Panc1 (cell line): ENCODE measurements around the gene NPSR1. TPM values are rescaled to one million over a fixed set of nuclear protein-coding genes. Genes with fewer than 3 reads are reported as not detected.
"Not testable (repeated sequence)": the region's sequence is repeated elsewhere in the genome, so short reads cannot be mapped to it uniquely, and the experiment has no call there.

Experiments used
- ATAC-seq: fragments of 200-7000 bp; cut with Tn5 transposase; 2 replicates; pipeline ENCODE4 v1.9.1; 2020; ENCODE audit warnings: mild to moderate bottlenecking, moderate library complexity
- BruUV-seq: library from RNA; stranded (reverse); fragments of 400-500 nt; replicated peaks from 2 replicates; lab custom pipeline; 2021; lab: Mats Ljungman, UMichigan
- CTCF ChIA-PET: fragments of 300-600 bp; sonication (Branson Sonifier 250); formaldehyde crosslinking; loops from one replicate; lab custom pipeline; 2022; ENCODE audit warnings: antibody characterized with exemption; lab: Charles Lee
- POLR2A ChIA-PET: fragments of 300-600 bp; sonication (Branson Sonifier 250); formaldehyde crosslinking; loops from one replicate; lab custom pipeline; 2022; ENCODE audit warnings: antibody characterized with exemption; lab: Charles Lee
- DNase-seq: peaks from one replicate; pipeline ENCODE4 v3.0.0-alpha.2; 2010; ENCODE audit warnings: low read depth, low spot score
- H3K27ac ChIP-seq: 2 replicates; pipeline ENCODE4 v1.5.1; 2011; ENCODE audit warnings: mild to moderate bottlenecking, low read length, inconsistent platforms
- H3K27me3 ChIP-seq: fragments of 200-500 bp; sonication (Bioruptor generic); 2 replicates; pipeline ENCODE4 v1.6.0; 2014; ENCODE audit warnings: low read length, inconsistent platforms; ENCODE audit not compliant: control insufficient read depth, insufficient read depth
- H3K36me3 ChIP-seq: fragments of 200-500 bp; sonication (Bioruptor generic); 2 replicates; pipeline ENCODE4 v1.5.1; 2014; ENCODE audit warnings: inconsistent platforms, mild to moderate bottlenecking, low read length, moderate library complexity; ENCODE audit not compliant: control insufficient read depth, insufficient read depth
- H3K4me1 ChIP-seq: 2 replicates; pipeline ENCODE4 v1.5.1; 2011; ENCODE audit warnings: inconsistent platforms, mild to moderate bottlenecking, low read length, moderate library complexity; ENCODE audit not compliant: control insufficient read depth, insufficient read depth
- H3K4me3 ChIP-seq, 2 experiments: 2 replicates each; pipeline ENCODE4 v1.5.1; 2011 to 2012; ENCODE audit warnings: low read depth in 2 of 2, low read length in 2 of 2, mild to moderate bottlenecking in 2 of 2, inconsistent platforms in 1 of 2, moderate library complexity in 1 of 2
- H3K9me3 ChIP-seq: fragments of 200-500 bp; sonication (Bioruptor generic); 2 replicates; pipeline ENCODE4 v1.5.1; 2014; ENCODE audit warnings: low read depth, mild to moderate bottlenecking, inconsistent platforms, low read length, moderate library complexity; ENCODE audit not compliant: control insufficient read depth, insufficient read depth
- CTCF ChIP-seq: fragments of 450-650 bp; IDR thresholded peaks from 2 replicates; pipeline ENCODE4 v1.5.1; 2017; ENCODE audit warnings: mild to moderate bottlenecking
- POLR2AphosphoS5 ChIP-seq: IDR thresholded peaks from 2 replicates; pipeline ENCODE4 v1.6.1; 2012; ENCODE audit warnings: mild to moderate bottlenecking, low read depth, low read length, moderate library complexity
- REST ChIP-seq, 2 experiments: IDR thresholded peaks; 2 replicates each; pipeline ENCODE4 v1.6.1; 2011 to 2012; ENCODE audit warnings: low read depth in 2 of 2, control low read depth in 1 of 2, low read length in 1 of 2, mild to moderate bottlenecking in 1 of 2, moderate library complexity in 1 of 2; ENCODE audit not compliant: insufficient read depth in 1 of 2
- SIN3A ChIP-seq: IDR thresholded peaks from 2 replicates; pipeline ENCODE4 v1.6.1; 2012; ENCODE audit warnings: low read depth, mild to moderate bottlenecking, low read length, moderate library complexity, borderline replicate concordance; ENCODE audit not compliant: insufficient read depth
- TCF7L2 ChIP-seq: IDR thresholded peaks from 2 replicates; pipeline ENCODE4 v1.6.1; 2011; ENCODE audit warnings: mild to moderate bottlenecking, low read depth, low read length, inconsistent platforms
- in situ Hi-C: cut with HindIII; loops from 2 replicates; pipeline ENCODE4 v1.10.0; 2016; ENCODE audit warnings: low sequenced_read_pairs, low pct_unique_long_range_greater_than_20kb
- intact Hi-C: fragments of 100-400 bp; cut with micrococcal nuclease; formaldehyde crosslinking; loops from one replicate; pipeline ENCODE4 v1.10.0; 2022; ENCODE audit not compliant: unreplicated experiment
- total RNA-seq: library from RNA; stranded (reverse); gene quantifications from one replicate; pipeline ENCODE4 v1.2.1, GENCODE V29; 2021; ENCODE audit not compliant: unreplicated experiment

NPSR1 gene
- total RNA-seq, 1 experiment from 2014 or later: not detected

GRCh38 chr7:34875481-34875880, 217.5 kb downstream of the NPSR1 start:
- TF ChIP-seq POLR2AphosphoS5 (no peak), TCF7L2 (no peak), REST (IDR thresholded peaks at IDR 0.05; ENCODE audit: insufficient read depth in 1 of 2, low read depth in 2 of 2, low read length in 1 of 2) (no peak), SIN3A (no peak), CTCF (no peak)
- Histone ChIP-seq H3K4me3 (no peak overlapping the region), H3K9me3 (no peaks in the 10 kb centered on the region), H3K27me3 (no peaks in the 10 kb centered on the region), H3K36me3 (no peaks in the 10 kb centered on the region), H3K27ac (no peak overlapping the region), H3K4me1 (no peaks in the 10 kb centered on the region)
- CTCF ChIA-PET: interaction anchor here (0.6 kb wide), 1 partner anchor 1616 kb away, joined by 3 read pairs; no protein-coding TSS in a partner anchor
- in situ Hi-C loops (no loop called here), intact Hi-C loops (no loop called here)
- ATAC-seq: no peak
- DNase-seq: no peak
- POLR2A ChIA-PET: no interaction called here
- BruUV-seq: no TSS peak

- CTCF ChIA-PET, intact Hi-C loops, ATAC-seq, H3K27ac ChIP-seq, H3K9me3 ChIP-seq, H3K27me3 ChIP-seq, in situ Hi-C loops, DNase-seq, H3K36me3 ChIP-seq, H3K4me3 ChIP-seq, POLR2A ChIA-PET, H3K4me1 ChIP-seq, BruUV-seq: not testable (repeated sequence)
Measured at GRCh38 chr7:34878944-34879735, 221.1 kb downstream of the NPSR1 start.

GRCh38 chr7:34879871-34880270, 221.9 kb downstream of the NPSR1 start:
- DNase-seq: no peak
- Histone ChIP-seq H3K9me3 (peaks cover 8% of the 10 kb centered on the region; the same call in 1 of the 2 replicates), H3K27me3 (no peaks in the 10 kb centered on the region), H3K4me3 (no peak overlapping the region), H3K27ac (no peak overlapping the region), H3K36me3 (no peaks in the 10 kb centered on the region), H3K4me1 (no peaks in the 10 kb centered on the region)
- ChIA-PET CTCF (no interaction called here), POLR2A (no interaction called here)
- no peak for ATAC-seq
- no peak for TF ChIP-seq REST (IDR thresholded peaks at IDR 0.05; ENCODE audit: insufficient read depth in 1 of 2, low read depth in 2 of 2, low read length in 1 of 2)
- TF ChIP-seq TCF7L2: no peak
- TF ChIP-seq SIN3A: no peak
- no peak for TF ChIP-seq POLR2AphosphoS5
- no peak for TF ChIP-seq CTCF
- in situ Hi-C loops (no loop called here), intact Hi-C loops (no loop called here)
- BruUV-seq: no TSS peak
